GM21367 (cell line): ENCODE measurements around the gene BHLHE23.

ENCODE experiments used
- ATAC-seq: cut with Tn5 transposase; IDR thresholded peaks from one replicate; pipeline ENCODE4 v1.9.1; 2021; ENCODE audit not compliant: unreplicated experiment

The BHLHE23 gene

GRCh38 chr20:63009988-63010769, 3.4 kb upstream of the BHLHE23 start:
- peak; percentile 47 for ATAC-seq

- peak; percentile 38 for ATAC-seq
Measured at GRCh38 chr20:63009045-63009961, 2.5 kb upstream of the BHLHE23 start.

GRCh38 chr20:63008541-63009044, 1.8 kb upstream of the BHLHE23 start:
- no peak for ATAC-seq

GRCh38 chr20:63007646-63008488, 1.1 kb upstream of the BHLHE23 start:
- ATAC-seq = no peak

GRCh38 chr20:63007360-63007645, 539 bp upstream of the BHLHE23 start:
- no peak for ATAC-seq

GRCh38 chr20:63005862-63006539, 763 bp downstream of the BHLHE23 start:
- ATAC-seq = no peak

- no peak for ATAC-seq
Measured at GRCh38 chr20:63005365-63005861, 1.4 kb downstream of the BHLHE23 start.

- no peak for ATAC-seq
Measured at GRCh38 chr20:63004607-63005364, 2.0 kb downstream of the BHLHE23 start.

GRCh38 chr20:63003546-63003945, 3.2 kb downstream of the BHLHE23 start:
- ATAC-seq = no peak

GRCh38 chr20:63002511-63002910, 4.3 kb downstream of the BHLHE23 start:
- no peak for ATAC-seq

- no peak for ATAC-seq
Measured at GRCh38 chr20:63000958-63001357, 5.8 kb downstream of the BHLHE23 start.

GRCh38 chr20:63000036-63000435, 6.7 kb downstream of the BHLHE23 start:
- ATAC-seq = no peak

- no peak for ATAC-seq
Measured at GRCh38 chr20:62999580-62999979, 7.2 kb downstream of the BHLHE23 start.

GRCh38 chr20:62998449-62998848, 8.3 kb downstream of the BHLHE23 start:
- ATAC-seq = no peak

- ATAC-seq = no peak
Measured at GRCh38 chr20:62997417-62998035, 9.2 kb downstream of the BHLHE23 start.

GRCh38 chr20:62996596-62996982, 10.2 kb downstream of the BHLHE23 start:
- ATAC-seq = no peak

GRCh38 chr20:62995898-62996595, 10.7 kb downstream of the BHLHE23 start:
- ATAC-seq = no peak

GRCh38 chr20:62995481-62995880, 11.3 kb downstream of the BHLHE23 start:
- no peak for ATAC-seq

GRCh38 chr20:62994869-62995281, 11.9 kb downstream of the BHLHE23 start:
- no peak for ATAC-seq
